Transverse colon (tissue), 4 donors: ENCODE results near the gene ESD.

Experiments used
- EP300 ChIP-seq: sonication (generic); formaldehyde crosslinking; IDR thresholded peaks from one replicate; pipeline ENCODE4 v1.6.1; 2017; ENCODE audit warnings: antibody characterized with exemption, low read depth
- POLR2AphosphoS5 ChIP-seq, 3 donors: sonication (generic); formaldehyde crosslinking; IDR thresholded peaks; one replicate each; pipeline ENCODE4 v1.6.1; 2016; ENCODE audit warnings: antibody characterized with exemption in 3 of 3
- TF ChIP-seq, protein P1 (sequence below), 5 experiments: fragments of 200-600 bp in 3 of 5; fragments of 450-650 bp in 2 of 5; sonication (generic) in 3 of 5; IDR thresholded peaks; 1 replicate in 2 of 5; 2 replicates in 3 of 5; pipeline ENCODE4 v1.5.1; 2016 to 2017; ENCODE audit warnings: antibody characterized with exemption in 5 of 5, inconsistent platforms in 3 of 5, mild to moderate bottlenecking in 2 of 5, moderate library complexity in 1 of 5

DNA sequence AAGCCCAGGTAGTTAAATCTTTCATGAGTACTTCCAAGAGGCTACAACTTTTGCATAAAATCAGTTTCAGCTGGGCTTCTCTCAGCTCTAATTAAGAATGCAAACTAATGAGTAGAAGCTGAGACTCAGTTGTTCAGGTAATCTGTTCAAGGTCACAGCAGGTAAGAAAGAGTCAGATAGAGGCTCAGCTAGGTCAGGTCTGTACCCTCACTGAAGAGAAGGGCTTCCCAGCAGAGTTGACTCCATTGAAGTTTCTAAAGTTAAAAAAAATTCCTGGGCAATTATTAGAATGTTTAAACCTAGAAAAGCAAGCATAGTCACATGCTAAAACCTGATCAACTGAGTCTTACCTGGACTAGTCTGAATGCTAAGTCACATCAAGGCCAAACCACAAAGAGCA, 42.1 kb downstream of the ESD start:
- TF ChIP-seq, protein P1, sequence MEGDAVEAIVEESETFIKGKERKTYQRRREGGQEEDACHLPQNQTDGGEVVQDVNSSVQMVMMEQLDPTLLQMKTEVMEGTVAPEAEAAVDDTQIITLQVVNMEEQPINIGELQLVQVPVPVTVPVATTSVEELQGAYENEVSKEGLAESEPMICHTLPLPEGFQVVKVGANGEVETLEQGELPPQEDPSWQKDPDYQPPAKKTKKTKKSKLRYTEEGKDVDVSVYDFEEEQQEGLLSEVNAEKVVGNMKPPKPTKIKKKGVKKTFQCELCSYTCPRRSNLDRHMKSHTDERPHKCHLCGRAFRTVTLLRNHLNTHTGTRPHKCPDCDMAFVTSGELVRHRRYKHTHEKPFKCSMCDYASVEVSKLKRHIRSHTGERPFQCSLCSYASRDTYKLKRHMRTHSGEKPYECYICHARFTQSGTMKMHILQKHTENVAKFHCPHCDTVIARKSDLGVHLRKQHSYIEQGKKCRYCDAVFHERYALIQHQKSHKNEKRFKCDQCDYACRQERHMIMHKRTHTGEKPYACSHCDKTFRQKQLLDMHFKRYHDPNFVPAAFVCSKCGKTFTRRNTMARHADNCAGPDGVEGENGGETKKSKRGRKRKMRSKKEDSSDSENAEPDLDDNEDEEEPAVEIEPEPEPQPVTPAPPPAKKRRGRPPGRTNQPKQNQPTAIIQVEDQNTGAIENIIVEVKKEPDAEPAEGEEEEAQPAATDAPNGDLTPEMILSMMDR (IDR thresholded peaks at IDR 0.05), result no peak
- TF ChIP-seq POLR2AphosphoS5 (IDR thresholded peaks at IDR 0.05), result no peak
- TF ChIP-seq EP300, result no peak
